ENCODE data around the gene OLIG2.

Gene OLIG2

GRCh38 chr21:33020558-33021100 is 5.1 kb upstream of the OLIG2 start:
- no peak for DNase-seq

- no peak for DNase-seq
Observed at GRCh38 chr21:33021150-33021549, 4.6 kb upstream of the OLIG2 start.

GRCh38 chr21:33021667-33022066 is 4.1 kb upstream of the OLIG2 start:
- no peak for DNase-seq

GRCh38 chr21:33022489-33022827 is 3.3 kb upstream of the OLIG2 start:
- no peak for DNase-seq

- DNase-seq = no peak
Observed at GRCh38 chr21:33022828-33023573, 2.7 kb upstream of the OLIG2 start.

- DNase-seq = no peak
Observed at GRCh38 chr21:33023574-33024200, 2.0 kb upstream of the OLIG2 start.

GRCh38 chr21:33024201-33025103 is 1.3 kb upstream of the OLIG2 start:
- DNase-seq = no peak

GRCh38 chr21:33025106-33025488 is 638 bp upstream of the OLIG2 start:
- DNase-seq = peak; percentile 21

- DNase-seq = no peak
Observed at GRCh38 chr21:33026443-33026858, 716 bp downstream of the OLIG2 start.

- DNase-seq = peak; percentile 21
Observed at GRCh38 chr21:33026878-33027400, 1.2 kb downstream of the OLIG2 start.

- no peak for DNase-seq
Observed at GRCh38 chr21:33027401-33028286, 1.9 kb downstream of the OLIG2 start.

- DNase-seq = no peak
Observed at GRCh38 chr21:33028287-33028670, 2.5 kb downstream of the OLIG2 start.

- DNase-seq = no peak
Observed at GRCh38 chr21:33028773-33029384, 3.1 kb downstream of the OLIG2 start.

GRCh38 chr21:33029385-33029921 is 3.7 kb downstream of the OLIG2 start:
- DNase-seq = no peak

GRCh38 chr21:33029975-33030461 is 4.3 kb downstream of the OLIG2 start:
- DNase-seq = no peak

- no peak for DNase-seq
Observed at GRCh38 chr21:33030633-33031032, 4.9 kb downstream of the OLIG2 start.

GRCh38 chr21:33031152-33031911 is 5.6 kb downstream of the OLIG2 start:
- DNase-seq = no peak

GRCh38 chr21:33032434-33033047 is 6.8 kb downstream of the OLIG2 start:
- DNase-seq = no peak

GRCh38 chr21:33033094-33033951 is 7.6 kb downstream of the OLIG2 start:
- no peak for DNase-seq

Measured in NCI-H1105 (cell line).